ENCODE results near the gene GPR183. TPM values are rescaled to one million over a fixed set of nuclear protein-coding genes. Genes with fewer than 3 reads are reported as not detected.

GPR183 gene
- total and polyA plus RNA-seq, 2 of the 8 experiments (the other 6 are each of a cell fraction or from before 2014, with no cell fraction given), result not detected

DNA sequence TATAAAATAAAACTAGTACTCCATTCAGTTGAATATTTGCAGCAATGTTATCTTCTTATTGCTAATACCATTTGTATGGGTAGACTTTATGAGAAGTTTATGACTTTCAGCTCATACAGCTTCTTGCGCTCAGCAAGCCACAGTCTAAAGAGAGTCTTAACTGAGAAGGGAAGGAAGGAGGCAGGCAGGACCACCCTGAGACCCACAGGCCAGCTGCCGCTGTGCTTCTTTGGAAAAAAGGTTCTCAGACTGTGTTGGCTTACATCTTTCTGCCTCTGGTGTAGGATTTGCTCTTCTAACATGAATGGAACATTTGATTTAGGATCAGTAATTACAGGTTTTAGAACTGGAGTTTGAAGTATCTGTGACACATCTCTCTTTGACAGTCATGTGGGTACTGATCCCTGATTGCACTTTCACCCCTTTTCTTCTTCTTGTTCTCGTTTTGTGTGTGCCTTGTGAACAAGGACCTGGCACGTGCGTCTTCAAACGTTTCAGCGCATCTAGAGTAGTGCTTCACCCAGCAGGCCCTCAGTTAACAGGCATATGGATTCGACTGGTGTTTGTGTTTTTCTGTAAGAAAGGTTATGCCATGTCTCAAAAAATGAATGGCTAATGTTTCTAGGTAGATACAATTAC is 41.9 kb downstream of the GPR183 start:
- H3K36me3 ChIP-seq (ENCODE audit: control insufficient read depth in 2 of 4, insufficient read depth in 4 of 4, low read length in 3 of 4), result peaks cover 0 to 3% (median 1%) of the 10 kb centered on the region in 4 experiments; a peak in 2 of 8 replicates
- no peak overlapping the region for H3K18ac ChIP-seq (ENCODE audit: extremely low read depth, low read length)
- H2BK15ac ChIP-seq (ENCODE audit: low read length), result no peak overlapping the region
- H2AFZ ChIP-seq (ENCODE audit: low read length), result no peak overlapping the region
- 86% methylated on average over 8 of the region's 8 CpGs; no CpG with 5 or more reads in 1 of the 2 experiments for WGBS, 2 experiments (ENCODE audit: extremely low coverage in 1 of 2, insufficient coverage in 1 of 2, insufficient read length in 1 of 2, insufficient replicate concordance in 2 of 2, low coverage in 1 of 2, low lambda C conversion rate in 2 of 2, missing lambda C conversion rate in 1 of 2)
- H4K5ac ChIP-seq (ENCODE audit: insufficient read length, low read depth, low read length), result no peak overlapping the region
- H3K9me3 ChIP-seq (ENCODE audit: insufficient read depth in 2 of 2, low read depth in 1 of 2, low read length in 1 of 2), result no peaks in the 10 kb centered on the region
- DNase-seq (ENCODE audit: low read depth in 1 of 2, low spot score in 2 of 2), result no peak
- H2BK20ac ChIP-seq (ENCODE audit: low read length), result no peak overlapping the region
- no peaks in the 10 kb centered on the region for H3K27me3 ChIP-seq (replicated peaks in 1 of 4; ENCODE audit: control insufficient read depth in 3 of 4, extremely low read depth in 1 of 4, insufficient read depth in 3 of 4, low read length in 3 of 4)
- no peak overlapping the region for H2BK120ac ChIP-seq (replicated peaks; ENCODE audit: low read depth, low read length)
- no peak overlapping the region for H3K9ac ChIP-seq (replicated peaks in 1 of 4; ENCODE audit: extremely low read depth in 1 of 4, low read depth in 3 of 4, low read length in 3 of 4)
- H2BK12ac ChIP-seq (ENCODE audit: low read depth, low read length), result no peak overlapping the region
- POLR2A ChIA-PET (ENCODE audit: partially characterized antibody), result interaction anchor here (0.6 to 1.8 kb wide), 6 partner anchors 10 to 181 kb away, joined by 3 to 10 read pairs (median 4); partner anchors contain the start of gene UBAC2
- H4K20me1 ChIP-seq (replicated peaks in 1 of 2; ENCODE audit: control insufficient read depth in 1 of 2, insufficient read depth in 2 of 2, low read length in 2 of 2), result peaks cover 0 to 3% of the 10 kb centered on the region in 2 experiments
- no peak overlapping the region for H4K91ac ChIP-seq (replicated peaks; ENCODE audit: insufficient read length, low read length)
- no peak overlapping the region for H4K8ac ChIP-seq (ENCODE audit: extremely low read depth, insufficient read depth, low read length)
- H3K4me1 ChIP-seq (replicated peaks in 1 of 4; ENCODE audit: control insufficient read depth in 3 of 4, insufficient read depth in 4 of 4, low read length in 3 of 4), result no peaks in the 10 kb centered on the region; a peak in 1 of 7 replicates
- no peak overlapping the region for H3K27ac ChIP-seq (ENCODE audit: low read depth, low read length)
- no peaks in the 10 kb centered on the region; a peak in 1 of 4 replicates for H3K79me2 ChIP-seq (ENCODE audit: control insufficient read depth in 1 of 2, insufficient read depth in 2 of 2, low read length in 2 of 2)
- no peak overlapping the region for H3K4me2 ChIP-seq (ENCODE audit: insufficient read depth in 1 of 2, low read depth in 2 of 2, low read length in 2 of 2)
- no peak overlapping the region for H3K4me3 ChIP-seq (ENCODE audit: extremely low read depth in 1 of 4, insufficient read depth in 2 of 4, low read depth in 3 of 4, low read length in 4 of 4)
- peaks cover 2% of the 10 kb centered on the region; the same call in 1 of the 2 replicates for H3K23me2 ChIP-seq (ENCODE audit: low read depth, low read length)
- H3K4ac ChIP-seq (replicated peaks; ENCODE audit: insufficient read length, low read depth, low read length), result no peak overlapping the region
- CTCF ChIA-PET (ENCODE audit: partially characterized antibody), result interaction anchor here (0.6 to 10.8 kb wide), 36 partner anchors 9 to 412 kb away, joined by 3 to 242 read pairs (median 4); partner anchors contain the start of genes GPR18 and UBAC2
- no peak overlapping the region for H2AK5ac ChIP-seq (ENCODE audit: low read depth, low read length)
- H3K79me1 ChIP-seq (ENCODE audit: low read depth, low read length), result peaks cover 2% of the 10 kb centered on the region; the same call in 1 of the 2 replicates
- H2BK5ac ChIP-seq (ENCODE audit: low read depth, low read length), result no peak overlapping the region
- no peak overlapping the region for H3K56ac ChIP-seq (replicated peaks; ENCODE audit: insufficient read length, low read depth, low read length)
- H3K14ac ChIP-seq (ENCODE audit: insufficient read length), result no peak overlapping the region
- no peak overlapping the region for H3K23ac ChIP-seq (ENCODE audit: insufficient read length)
- FAIRE-seq, result no peak
- TF ChIP-seq SRF (IDR thresholded peaks at IDR 0.05; ENCODE audit: low read depth, low read length) (no peak), TCF12 (IDR thresholded peaks at IDR 0.05; ENCODE audit: low read depth, low read length) (no peak), SIX5 (IDR thresholded peaks at IDR 0.05; ENCODE audit: low read depth, low read length) (no peak), RBBP5 (IDR thresholded peaks at IDR 0.05; ENCODE audit: borderline replicate concordance, low read depth, low read length) (no peak), JUND (IDR thresholded peaks at IDR 0.05; ENCODE audit: low read length) (no peak), CBX5 (IDR thresholded peaks at IDR 0.05; ENCODE audit: low read depth, low read length) (no peak), RAD21 (IDR thresholded peaks at IDR 0.05 in 1 of 2, conservative IDR thresholded peaks at IDR 0.05 in 1 of 2; ENCODE audit: low read depth in 2 of 2, low read length in 2 of 2) (no peak), SP1 (IDR thresholded peaks at IDR 0.05; ENCODE audit: low read depth, low read length) (no peak), CREB1 (IDR thresholded peaks at IDR 0.05) (no peak), BACH1 (IDR thresholded peaks at IDR 0.05; ENCODE audit: low read length) (no peak), RXRA (IDR thresholded peaks at IDR 0.05; ENCODE audit: insufficient read depth, low read depth, low read length) (no peak), EZH2 (IDR thresholded peaks at IDR 0.05; ENCODE audit: low read depth, low read length, severe bottlenecking) (no peak), MAFK (IDR thresholded peaks at IDR 0.05; ENCODE audit: low read depth, low read length) (no peak), KDM1A (IDR thresholded peaks at IDR 0.05; ENCODE audit: borderline replicate concordance, low read length) (no peak)
